Fibroblast of the conjunctiva (primary cell): ENCODE measurements around the gene MRPL54.
"Not testable (repeated sequence)": the region's sequence is repeated elsewhere in the genome, so short reads cannot be mapped to it uniquely, and the experiment has no call there.

Source experiments
- DNase-seq: peaks from one replicate; pipeline ENCODE4 v3.0.0-alpha.2; 2010; ENCODE audit warnings: low read depth

MRPL54 gene

GRCh38 chr19:3810708-3811355 is 48.4 kb downstream of the MRPL54 start:
- no peak for DNase-seq

GRCh38 chr19:3813473-3814392 is 51.3 kb downstream of the MRPL54 start:
- no peak for DNase-seq

GRCh38 chr19:3814648-3815047 is 52.2 kb downstream of the MRPL54 start:
- no peak for DNase-seq

- DNase-seq = not testable (repeated sequence)
Observed at GRCh38 chr19:3816148-3816547, 53.7 kb downstream of the MRPL54 start.

GRCh38 chr19:3816566-3817218 is 54.2 kb downstream of the MRPL54 start:
- no peak for DNase-seq
